Activated naive CD4-positive, alpha-beta T cell treated with anti-CD3 and anti-CD28 coated beads for 36 hours (primary cell): ENCODE results near the gene TPSD1. TPM values are rescaled to one million over a fixed set of nuclear protein-coding genes. Genes with fewer than 3 reads are reported as not detected.
"Not testable (repeated sequence)": the region's sequence is repeated elsewhere in the genome, so short reads cannot be mapped to it uniquely, and the experiment has no call there.

ENCODE experiments used
- CTCF ChIA-PET: fragments of 350-600 bp; sonication (Branson Sonifier 250); formaldehyde crosslinking; loops from one replicate; lab custom pipeline; 2021; ENCODE audit warnings: antibody characterized with exemption; lab: Charles Lee
- DNase-seq: peaks from one replicate; pipeline ENCODE4 v3.0.0-alpha.2; 2020
- H3K27ac Mint-ChIP-seq: one replicate; pipeline ENCODE4 v1.8.0; 2021; ENCODE audit warnings: mild to moderate bottlenecking, mixed read lengths
- H3K27me3 Mint-ChIP-seq: one replicate; pipeline ENCODE4 v1.8.0; 2021; ENCODE audit warnings: low read depth, mixed read lengths
- H3K36me3 Mint-ChIP-seq: one replicate; pipeline ENCODE4 v1.8.0; 2021; ENCODE audit warnings: low read depth, mixed read lengths
- H3K4me1 Mint-ChIP-seq: one replicate; pipeline ENCODE4 v1.8.0; 2021; ENCODE audit warnings: low read depth, mixed read lengths
- H3K4me3 Mint-ChIP-seq: one replicate; pipeline ENCODE4 v1.8.0; 2021; ENCODE audit warnings: mild to moderate bottlenecking, moderate library complexity, mixed read lengths
- H3K9me3 Mint-ChIP-seq: one replicate; pipeline ENCODE4 v1.8.0; 2021; ENCODE audit warnings: mixed read lengths
- intact Hi-C: fragments of 100-400 bp; cut with micrococcal nuclease; formaldehyde crosslinking; loops from one replicate; pipeline ENCODE4 v1.15.1; 2023
- total RNA-seq, 2 experiments: library from RNA; stranded (reverse); gene quantifications; one replicate each; pipeline ENCODE4 v1.2.3, GENCODE V29; 2021

The TPSD1 gene
- total RNA-seq, 2 experiments from 2014 or later, result not detected

DNA sequence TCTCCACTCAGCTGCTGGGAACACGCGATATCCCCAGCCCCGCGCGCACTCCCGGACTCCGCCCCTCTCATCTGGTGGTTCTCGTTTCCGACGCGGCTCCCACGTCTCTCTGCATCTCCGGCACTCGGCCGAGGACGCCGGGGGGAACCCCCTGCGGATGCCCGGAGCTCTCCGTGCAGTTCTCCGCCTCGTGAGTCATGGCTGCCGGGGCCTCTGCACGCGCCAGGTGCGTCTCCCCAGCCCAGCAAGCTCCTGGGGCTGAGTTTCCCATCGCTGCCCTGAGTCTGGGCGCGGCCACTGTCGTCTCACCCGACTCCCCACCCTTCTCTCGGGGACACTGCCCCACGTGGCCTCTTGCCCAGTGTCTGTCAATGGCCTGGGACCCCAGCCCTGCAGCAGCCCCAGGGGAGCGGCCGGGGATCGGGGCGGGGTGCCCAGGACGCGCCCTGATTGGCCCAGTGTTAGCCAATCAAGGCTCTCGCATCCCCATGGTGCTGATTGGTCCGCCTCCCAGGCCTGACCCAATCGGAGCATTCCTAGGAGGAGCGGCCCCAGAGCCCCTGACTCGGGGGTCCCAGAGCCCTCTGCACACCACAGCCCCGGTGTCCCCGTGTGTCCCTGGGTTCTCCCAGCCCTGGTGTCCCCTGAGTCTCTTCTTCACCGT lies 2.0 kb upstream of the TPSD1 start:
- H3K27me3 Mint-ChIP-seq, DNase-seq, H3K4me1 Mint-ChIP-seq, H3K9me3 Mint-ChIP-seq, H3K36me3 Mint-ChIP-seq, intact Hi-C loops, H3K4me3 Mint-ChIP-seq, CTCF ChIA-PET, H3K27ac Mint-ChIP-seq: not testable (repeated sequence)

DNA sequence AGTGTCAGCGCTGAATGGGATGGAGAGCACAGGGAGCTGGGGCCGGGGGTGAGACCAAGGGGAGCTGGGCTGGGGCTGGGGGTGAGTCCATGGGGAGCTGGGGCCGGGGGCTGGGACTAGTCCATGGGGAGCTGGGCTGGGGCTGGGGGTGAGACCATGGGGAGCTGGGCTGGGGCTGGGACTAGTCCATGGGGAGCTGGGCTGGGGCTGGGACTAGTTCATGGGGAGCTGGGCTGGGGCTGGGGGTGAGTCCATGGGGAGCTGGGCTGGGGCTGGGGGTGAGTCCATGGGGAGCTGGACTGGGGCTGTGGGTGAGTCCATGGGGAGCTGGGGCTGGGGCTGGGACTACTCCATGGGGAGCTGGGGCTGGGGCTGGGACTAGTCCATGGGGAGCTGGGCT lies 1.0 kb upstream of the TPSD1 start:
- H3K27ac Mint-ChIP-seq, intact Hi-C loops, DNase-seq, H3K4me3 Mint-ChIP-seq, H3K9me3 Mint-ChIP-seq, H3K27me3 Mint-ChIP-seq, H3K36me3 Mint-ChIP-seq, H3K4me1 Mint-ChIP-seq, CTCF ChIA-PET: not testable (repeated sequence)

DNA sequence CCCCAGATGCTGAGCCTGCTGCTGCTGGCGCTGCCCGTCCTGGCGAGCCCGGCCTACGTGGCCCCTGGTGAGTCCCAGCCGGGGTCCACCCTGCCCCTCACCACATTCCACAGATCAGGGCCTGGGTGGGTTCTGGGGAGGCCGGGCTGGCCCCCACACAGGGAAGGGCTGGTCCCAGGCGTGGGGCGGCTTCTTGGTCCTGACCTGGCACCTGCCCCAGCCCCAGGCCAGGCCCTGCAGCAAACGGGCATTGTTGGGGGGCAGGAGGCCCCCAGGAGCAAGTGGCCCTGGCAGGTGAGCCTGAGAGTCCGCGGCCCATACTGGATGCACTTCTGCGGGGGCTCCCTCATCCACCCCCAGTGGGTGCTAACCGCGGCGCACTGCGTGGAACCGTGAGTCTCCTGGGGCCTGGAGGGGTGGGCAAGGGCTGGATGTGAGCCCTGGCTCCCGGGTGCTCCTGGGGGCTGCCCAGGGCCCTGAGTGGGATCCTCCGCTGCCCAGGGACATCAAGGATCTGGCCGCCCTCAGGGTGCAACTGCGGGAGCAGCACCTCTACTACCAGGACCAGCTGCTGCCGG lies 516 bp downstream of the TPSD1 start:
- DNase-seq, H3K9me3 Mint-ChIP-seq, CTCF ChIA-PET, H3K27ac Mint-ChIP-seq, intact Hi-C loops, H3K4me1 Mint-ChIP-seq, H3K36me3 Mint-ChIP-seq, H3K4me3 Mint-ChIP-seq: not testable (repeated sequence)
- peaks cover 12% of the 10 kb centered on the region for H3K27me3 Mint-ChIP-seq

DNA sequence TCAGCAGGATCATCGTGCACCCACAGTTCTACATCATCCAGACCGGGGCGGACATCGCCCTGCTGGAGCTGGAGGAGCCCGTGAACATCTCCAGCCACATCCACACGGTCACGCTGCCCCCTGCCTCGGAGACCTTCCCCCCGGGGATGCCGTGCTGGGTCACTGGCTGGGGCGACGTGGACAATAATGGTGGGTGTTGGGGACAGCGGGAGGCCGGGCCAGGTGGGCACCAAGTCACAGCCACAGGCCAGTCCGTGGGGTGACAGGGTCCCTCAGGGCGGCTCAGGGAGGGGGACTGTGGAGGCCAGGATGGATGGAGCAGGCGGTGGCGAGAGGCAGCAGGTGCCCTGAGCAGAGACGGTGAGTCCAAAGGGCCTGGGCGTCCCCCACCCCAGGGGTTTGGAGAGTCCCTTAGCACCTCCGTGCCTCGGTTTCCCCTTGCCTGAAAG lies 1.0 kb downstream of the TPSD1 start:
- CTCF ChIA-PET, result no interaction called here
- H3K27me3 Mint-ChIP-seq, result peaks cover 12% of the 10 kb centered on the region
- H3K4me1 Mint-ChIP-seq, result peaks cover 5% of the 10 kb centered on the region
- H3K9me3 Mint-ChIP-seq, result no peaks in the 10 kb centered on the region
- intact Hi-C loops, result no loop called here
- H3K4me3 Mint-ChIP-seq, result no peak overlapping the region
- no peaks in the 10 kb centered on the region for H3K36me3 Mint-ChIP-seq
- no peak overlapping the region for H3K27ac Mint-ChIP-seq
- no peak for DNase-seq

DNA sequence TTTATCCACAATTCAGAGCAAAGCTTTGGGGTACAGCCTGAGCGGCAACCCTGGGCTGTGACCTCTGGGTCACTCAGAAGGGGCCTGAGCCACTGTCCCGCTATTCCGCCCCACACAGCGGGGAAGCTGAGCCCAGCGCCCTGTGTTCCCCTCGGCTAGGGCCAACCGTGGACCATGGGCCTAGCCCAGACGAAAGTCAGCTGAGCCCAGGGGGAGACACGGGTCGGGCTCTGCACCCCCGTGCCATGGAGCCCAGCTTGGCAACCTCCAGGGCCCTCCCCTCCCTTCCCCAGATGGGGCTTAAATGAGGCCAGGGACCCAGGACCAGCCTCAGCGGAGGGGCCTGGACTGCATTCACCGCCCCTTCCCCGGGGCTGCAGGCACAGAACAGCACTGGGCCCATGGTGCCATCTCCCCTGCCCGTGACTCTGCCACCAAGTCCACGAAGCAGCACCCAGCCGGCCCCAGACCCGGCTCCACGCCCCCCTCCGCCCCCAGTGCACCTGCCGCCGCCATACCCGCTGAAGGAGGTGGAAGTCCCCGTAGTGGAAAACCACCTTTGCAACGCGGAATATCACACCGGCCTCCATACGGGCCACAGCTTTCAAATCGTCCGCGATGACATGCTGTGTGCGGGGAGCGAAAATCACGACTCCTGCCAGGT lies 1.8 kb downstream of the TPSD1 start:
- no peak overlapping the region for H3K4me3 Mint-ChIP-seq
- peaks cover 5% of the 10 kb centered on the region for H3K4me1 Mint-ChIP-seq
- H3K9me3 Mint-ChIP-seq, result no peaks in the 10 kb centered on the region
- no peak overlapping the region for H3K27ac Mint-ChIP-seq
- peaks cover 17% of the 10 kb centered on the region for H3K27me3 Mint-ChIP-seq
- CTCF ChIA-PET, result no interaction called here
- no peak for DNase-seq
- H3K36me3 Mint-ChIP-seq, result no peaks in the 10 kb centered on the region
- intact Hi-C loops, result no loop called here

DNA sequence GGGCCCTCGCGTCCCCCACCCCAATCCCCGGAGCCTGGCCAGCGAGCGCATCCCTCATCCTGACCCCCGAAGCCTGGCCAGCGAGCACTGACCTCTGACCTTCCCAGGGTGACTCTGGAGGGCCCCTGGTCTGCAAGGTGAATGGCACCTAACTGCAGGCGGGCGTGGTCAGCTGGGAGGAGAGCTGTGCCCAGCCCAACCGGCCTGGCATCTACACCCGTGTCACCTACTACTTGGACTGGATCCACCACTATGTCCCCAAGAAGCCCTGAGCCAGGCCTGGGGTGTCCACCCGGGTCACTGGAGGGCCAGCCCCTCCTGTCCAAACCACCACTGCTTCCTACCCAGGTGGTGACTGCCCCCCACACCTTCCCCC lies 2.3 kb downstream of the TPSD1 start:
- no peak for DNase-seq
- Mint-ChIP-seq H3K9me3 (no peaks in the 10 kb centered on the region), H3K27ac (no peak overlapping the region), H3K27me3 (peaks cover 17% of the 10 kb centered on the region), H3K4me1 (peaks cover 5% of the 10 kb centered on the region), H3K4me3 (no peak overlapping the region), H3K36me3 (no peaks in the 10 kb centered on the region)
- CTCF ChIA-PET, result no interaction called here
- intact Hi-C loops, result no loop called here

DNA sequence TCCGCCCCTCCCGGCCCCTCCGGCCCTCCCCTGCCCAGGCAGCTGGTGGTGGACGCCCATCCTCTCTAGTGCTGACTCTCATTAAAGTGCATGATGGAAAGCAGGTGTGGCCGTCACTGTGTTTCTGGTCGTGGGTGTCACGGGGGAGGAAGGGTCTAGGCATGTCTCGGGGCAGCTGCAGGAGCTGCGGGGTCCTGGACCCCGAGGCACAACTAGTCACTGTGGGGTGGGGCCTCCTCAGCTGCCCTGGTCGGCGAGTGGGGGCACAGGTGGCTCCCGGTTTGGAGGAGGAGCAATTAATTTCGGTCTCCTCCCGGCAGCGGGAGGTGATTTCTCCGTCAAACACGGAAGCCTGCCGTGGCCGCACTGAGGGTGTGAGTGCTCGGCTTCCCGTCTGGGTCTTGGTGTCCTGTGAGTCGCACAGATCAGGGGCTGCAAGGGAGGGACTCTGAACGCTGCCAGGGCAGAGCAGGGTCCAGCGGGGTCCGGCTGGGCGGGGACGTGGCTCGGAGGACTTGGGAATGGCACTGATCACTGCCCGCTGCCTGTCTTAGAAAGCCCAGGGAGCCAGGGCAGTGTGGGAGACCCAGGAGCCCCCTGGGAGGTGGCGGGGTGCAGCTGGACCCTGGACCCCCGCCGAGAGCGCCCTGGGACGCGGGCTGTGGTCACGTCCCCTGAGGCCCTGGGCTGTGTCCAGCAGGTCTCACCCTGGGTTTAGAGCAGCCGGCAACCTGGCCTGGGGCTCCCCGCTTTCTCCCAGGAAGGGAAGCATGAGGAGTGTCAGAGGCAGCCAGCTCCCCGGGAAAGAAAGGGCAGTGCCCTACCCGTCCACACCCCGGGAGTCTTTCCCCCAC lies 3.3 kb downstream of the TPSD1 start:
- CTCF ChIA-PET, result no interaction called here
- Mint-ChIP-seq H3K9me3 (no peaks in the 10 kb centered on the region), H3K4me1 (peaks cover 5% of the 10 kb centered on the region), H3K27ac (no peak overlapping the region), H3K27me3 (peaks cover 17% of the 10 kb centered on the region), H3K4me3 (no peak overlapping the region), H3K36me3 (no peaks in the 10 kb centered on the region)
- DNase-seq, result no peak
- intact Hi-C loops, result no loop called here

DNA sequence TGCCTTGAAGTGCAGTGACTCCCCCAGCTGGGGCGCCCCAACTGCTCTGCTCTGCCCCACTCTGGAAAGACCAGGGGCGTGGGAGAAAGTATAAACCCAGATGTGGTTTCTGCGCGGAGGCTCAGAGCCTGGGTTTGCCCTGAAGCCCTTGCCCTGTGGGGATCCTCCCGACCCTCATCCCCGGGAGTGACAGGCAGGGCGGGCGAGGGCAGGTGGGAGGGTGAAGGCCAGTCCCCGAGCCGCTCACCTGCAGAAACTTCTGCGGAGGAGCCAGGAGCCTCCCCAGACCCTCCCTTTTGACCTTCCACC lies 3.8 kb downstream of the TPSD1 start:
- Mint-ChIP-seq H3K27me3 (peaks cover 17% of the 10 kb centered on the region), H3K4me1 (peaks cover 5% of the 10 kb centered on the region), H3K9me3 (peaks cover 5% of the 10 kb centered on the region), H3K36me3 (no peaks in the 10 kb centered on the region), H3K27ac (no peak overlapping the region), H3K4me3 (no peak overlapping the region)
- intact Hi-C loops, result no loop called here
- CTCF ChIA-PET, result no interaction called here
- no peak for DNase-seq

DNA sequence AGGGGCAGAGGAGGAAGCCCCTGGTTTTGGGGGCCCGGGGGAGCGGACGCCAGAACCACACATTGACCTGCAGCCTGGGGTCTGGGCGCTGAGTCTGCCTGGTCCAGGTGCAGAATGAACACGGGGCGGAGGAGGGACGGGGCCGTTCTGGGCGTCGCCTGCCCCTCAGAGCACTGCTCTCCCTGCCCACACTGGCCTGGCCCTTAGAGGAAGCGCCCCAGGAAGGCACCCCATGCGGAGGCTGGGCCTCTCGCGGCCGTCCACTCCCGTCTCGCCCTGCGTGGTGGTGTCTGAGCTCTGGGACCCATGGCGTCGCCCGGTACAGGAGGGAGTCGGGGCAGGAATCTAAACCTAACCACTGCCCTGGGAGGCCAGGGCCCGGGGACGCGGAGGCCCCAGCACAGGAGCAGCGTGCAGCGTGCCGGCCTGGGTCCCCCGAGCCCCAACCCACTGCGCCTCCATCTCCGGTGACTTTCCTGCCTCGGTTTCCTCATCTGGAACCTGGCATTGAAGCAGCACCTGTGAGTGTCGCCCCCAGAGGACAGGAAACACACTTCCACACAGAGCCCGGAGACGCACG lies 4.3 kb downstream of the TPSD1 start:
- DNase-seq, result no peak
- no peaks in the 10 kb centered on the region for H3K36me3 Mint-ChIP-seq
- no peak overlapping the region for H3K4me3 Mint-ChIP-seq
- peaks cover 5% of the 10 kb centered on the region for H3K4me1 Mint-ChIP-seq
- H3K27ac Mint-ChIP-seq, result no peak overlapping the region
- CTCF ChIA-PET, result no interaction called here
- H3K9me3 Mint-ChIP-seq, result peaks cover 7% of the 10 kb centered on the region
- intact Hi-C loops, result no loop called here
- peaks cover 17% of the 10 kb centered on the region for H3K27me3 Mint-ChIP-seq

DNA sequence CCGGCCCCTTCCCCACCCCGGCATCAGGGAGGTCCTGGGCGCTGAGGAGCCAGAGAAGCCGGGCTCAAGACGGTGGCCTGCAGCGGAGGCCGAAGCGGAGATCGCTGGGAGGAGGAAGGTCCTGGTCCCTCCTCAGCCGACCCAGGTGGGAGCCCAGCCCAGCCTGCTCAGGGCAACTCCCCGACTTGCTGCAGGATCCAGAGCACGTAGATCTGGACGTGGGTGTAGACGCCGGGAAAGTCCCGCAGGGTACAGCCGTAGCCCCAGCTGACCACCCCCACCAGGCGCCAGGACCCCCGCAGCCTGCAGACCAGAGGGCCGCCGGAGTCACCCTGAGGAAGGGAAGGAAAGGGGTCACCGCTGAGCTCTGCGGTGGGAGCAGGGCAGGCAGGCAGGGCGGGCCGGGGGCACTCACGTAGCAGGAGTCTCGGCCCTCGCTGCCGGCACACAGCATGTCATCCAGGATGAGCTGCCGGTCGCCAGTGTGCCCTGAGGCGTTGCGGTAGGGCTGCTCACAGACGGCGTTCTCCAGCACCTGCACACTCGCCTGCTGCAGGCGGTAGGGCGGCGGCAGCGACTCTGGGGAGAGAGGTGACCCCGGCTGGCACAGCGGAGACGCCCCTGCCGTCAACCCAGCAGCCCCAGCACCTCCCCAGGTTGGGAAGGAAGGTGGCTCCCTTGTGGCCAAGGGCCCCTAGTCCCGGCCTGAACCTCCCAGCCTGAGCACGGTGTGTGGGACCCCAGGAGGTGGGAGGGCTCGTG lies 5.4 kb downstream of the TPSD1 start:
- DNase-seq, result no peak
- no peak overlapping the region for H3K27ac Mint-ChIP-seq
- no peaks in the 10 kb centered on the region for H3K36me3 Mint-ChIP-seq
- intact Hi-C loops, result no loop called here
- CTCF ChIA-PET, result interaction anchor here (0.6 kb wide), 2 partner anchors 40 to 484 kb away, joined by 3 read pairs; no protein-coding TSS in a partner anchor
- peaks cover 17% of the 10 kb centered on the region for H3K27me3 Mint-ChIP-seq
- H3K4me3 Mint-ChIP-seq, result no peak overlapping the region
- peaks cover 5% of the 10 kb centered on the region for H3K4me1 Mint-ChIP-seq
- H3K9me3 Mint-ChIP-seq, result peaks cover 7% of the 10 kb centered on the region

DNA sequence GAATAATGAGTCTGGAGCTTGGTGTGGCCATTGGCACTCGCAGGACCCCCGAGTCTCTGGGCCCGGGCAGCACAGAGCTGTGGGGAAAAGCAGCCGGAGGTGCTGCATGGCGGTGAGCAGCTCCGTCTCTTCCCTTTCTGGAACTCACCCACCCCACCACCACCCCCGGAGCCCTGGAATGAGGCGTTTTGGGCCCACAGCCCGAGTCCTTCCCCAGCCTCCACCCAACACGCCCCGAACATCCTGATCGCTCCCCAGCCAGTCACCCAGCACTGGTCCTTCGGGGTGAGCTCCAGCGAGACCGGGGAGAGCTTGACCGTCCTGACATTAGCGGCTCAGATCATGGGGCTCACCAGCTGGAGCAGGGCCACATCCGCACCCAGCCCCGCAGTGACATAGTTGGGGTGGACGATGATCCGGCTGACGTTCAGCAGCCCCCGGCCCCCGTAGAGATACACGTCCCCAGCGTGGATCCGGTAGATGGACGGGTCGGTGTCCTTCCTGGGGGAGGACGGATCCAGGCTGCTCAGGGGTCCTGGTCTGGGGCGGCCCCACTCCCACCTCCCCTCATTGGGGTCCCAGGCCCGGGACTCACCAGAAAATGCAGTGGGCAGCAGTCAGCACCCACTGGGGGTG lies 6.5 kb downstream of the TPSD1 start:
- peaks cover 15% of the 10 kb centered on the region for H3K27me3 Mint-ChIP-seq
- H3K27ac Mint-ChIP-seq, result no peak overlapping the region
- no peak overlapping the region for H3K4me3 Mint-ChIP-seq
- intact Hi-C loops, result no loop called here
- no peak for DNase-seq
- H3K4me1 Mint-ChIP-seq, result peaks cover 5% of the 10 kb centered on the region
- no peaks in the 10 kb centered on the region for H3K36me3 Mint-ChIP-seq
- peaks cover 7% of the 10 kb centered on the region for H3K9me3 Mint-ChIP-seq
- CTCF ChIA-PET, result no interaction called here
